Sigmoid colon (tissue), 7 donors: ENCODE data around the gene PRELID2. TPM values are rescaled to one million over a fixed set of nuclear protein-coding genes. Genes with fewer than 3 reads are reported as not detected.

Source experiments
- DNase-seq: peaks from one replicate; pipeline ENCODE4 v3.0.0-alpha.2; 2019
- H3K27ac ChIP-seq, 4 donors: fragments of 200-600 bp; sonication (generic); one replicate each; pipeline ENCODE4 v1.5.1; 2016 to 2019; ENCODE audit warnings: mild to moderate bottlenecking in 1 of 4
- H3K27me3 ChIP-seq, 3 donors: fragments of 200-600 bp; sonication (generic); one replicate each; pipeline ENCODE4 v1.5.1; 2019; ENCODE audit warnings: mild to moderate bottlenecking in 1 of 3
- H3K36me3 ChIP-seq, 4 donors: fragments of 200-600 bp; sonication (generic); one replicate each; pipeline ENCODE4 v1.5.1; 2016 to 2019
- H3K4me1 ChIP-seq, 4 donors: fragments of 200-600 bp; sonication (generic); one replicate each; pipeline ENCODE4 v1.5.1; 2017 to 2019
- H3K4me3 ChIP-seq, 4 donors: fragments of 200-600 bp; sonication (generic); one replicate each; pipeline ENCODE4 v1.5.1; 2017 to 2019; ENCODE audit warnings: mild to moderate bottlenecking in 2 of 4, moderate library complexity in 1 of 4
- H3K9me3 ChIP-seq, 4 donors: fragments of 200-600 bp in 3 of 4; sonication (generic) in 3 of 4; one replicate each; pipeline versions ENCODE4 v1.5.1 to v1.6.1; 2013 to 2019
- CTCF ChIP-seq, 4 experiments: fragments of 450-650 bp in 3 of 4; fragments of 200-600 bp in 1 of 4; IDR thresholded peaks; one replicate each; pipeline ENCODE4 v1.5.1; 2016 to 2019; ENCODE audit warnings: antibody characterized with exemption in 4 of 4, mild to moderate bottlenecking in 3 of 4, moderate library complexity in 2 of 4
- EP300 ChIP-seq, 4 donors: sonication (generic); formaldehyde crosslinking; IDR thresholded peaks; one replicate each; pipeline ENCODE4 v1.6.1; 2017; ENCODE audit warnings: antibody characterized with exemption in 4 of 4
- POLR2A ChIP-seq, 2 donors: fragments of 450-650 bp; IDR thresholded peaks; one replicate each; pipeline ENCODE4 v1.6.1; 2016; ENCODE audit warnings: antibody characterized with exemption in 2 of 2, mild to moderate bottlenecking in 2 of 2, moderate library complexity in 2 of 2
- POLR2AphosphoS5 ChIP-seq, 4 donors: sonication (generic); formaldehyde crosslinking; IDR thresholded peaks; one replicate each; pipeline ENCODE4 v1.6.1; 2017; ENCODE audit warnings: antibody characterized with exemption in 4 of 4
- WGBS, 2 donors: extraction: QIAGEN DNeasy Blood & Tissue Kit; methylation state at CpG; one replicate each; pipeline ENCODE4 v1.1.7; 2013; 5-methylcytosine and 5-hydroxymethylcytosine counted together
- intact Hi-C: fragments of 100-400 bp; cut with DNase I; formaldehyde crosslinking; loops from one replicate; pipeline ENCODE4 v1.15.1; 2023
- polyA plus RNA-seq, 3 donors: library from polyadenylated mRNA; stranded (reverse); fragments of 200-250 nt; gene quantifications; one replicate each; pipeline ENCODE4 v1.2.3, GENCODE V29; 2013
- total RNA-seq, 4 donors: library from RNA; depleted of rRNA; stranded (reverse); fragments of >200 nt; gene quantifications; one replicate each; pipeline ENCODE4 v1.1.0, GENCODE V29; 2016
- donor health status: healthy with polysubstance abuse.
- donor health status: Bipolar disorder and iron deficiency.
- donor health status: healthy.

Gene PRELID2
- total and polyA plus RNA-seq, 7 donors: 7.1 to 62.5 (median 19.9) TPM

GRCh38 chr5:145824040-145824439, 11.1 kb downstream of the PRELID2 start:
- DNase-seq: no peak
- no peak overlapping the region for H3K4me3 ChIP-seq
- no peaks in the 10 kb centered on the region for H3K36me3 ChIP-seq
- no peaks in the 10 kb centered on the region for H3K27me3 ChIP-seq
- no peaks in the 10 kb centered on the region for H3K9me3 ChIP-seq
- WGBS, 2 donors: 60 to 72% methylated on average over 4 of the region's 4 CpGs
- intact Hi-C loops: no loop called here
- H3K4me1 ChIP-seq: no peaks in the 10 kb centered on the region
- no peak overlapping the region for H3K27ac ChIP-seq
- TF ChIP-seq CTCF (IDR thresholded peaks at IDR 0.05) (no peak), EP300 (IDR thresholded peaks at IDR 0.05) (no peak), POLR2A (IDR thresholded peaks at IDR 0.05) (no peak), POLR2AphosphoS5 (IDR thresholded peaks at IDR 0.05) (no peak)

- H3K36me3 ChIP-seq: peaks cover 0 to 25% (median 2%) of the 10 kb centered on the region in 4 donors
- no peaks in the 10 kb centered on the region for H3K4me1 ChIP-seq
- DNase-seq: no peak
- H3K27me3 ChIP-seq: no peaks in the 10 kb centered on the region
- no peak overlapping the region for H3K4me3 ChIP-seq
- 47 to 83% methylated on average over 4 of the region's 4 CpGs for WGBS, 2 donors
- TF ChIP-seq POLR2A (IDR thresholded peaks at IDR 0.05): no peak
- no peak for TF ChIP-seq EP300 (IDR thresholded peaks at IDR 0.05)
- TF ChIP-seq CTCF (IDR thresholded peaks at IDR 0.05): no peak
- TF ChIP-seq POLR2AphosphoS5 (IDR thresholded peaks at IDR 0.05): no peak
- intact Hi-C loops: no loop called here
- no peak overlapping the region for H3K27ac ChIP-seq
- H3K9me3 ChIP-seq: no peaks in the 10 kb centered on the region
Measured at GRCh38 chr5:145818604-145819003, 16.5 kb downstream of the PRELID2 start.

- intact Hi-C loops: no loop called here
- no peak for DNase-seq
Measured at GRCh38 chr5:145812877-145813276, 22.3 kb downstream of the PRELID2 start.

GRCh38 chr5:145811834-145812625, 23.1 kb downstream of the PRELID2 start:
- no peaks in the 10 kb centered on the region for H3K9me3 ChIP-seq
- no peaks in the 10 kb centered on the region for H3K27me3 ChIP-seq
- TF ChIP-seq POLR2AphosphoS5 (IDR thresholded peaks at IDR 0.05) (no peak), EP300 (IDR thresholded peaks at IDR 0.05) (no peak), CTCF (IDR thresholded peaks at IDR 0.05) (no peak), POLR2A (IDR thresholded peaks at IDR 0.05) (no peak)
- no peak overlapping the region for H3K4me3 ChIP-seq
- WGBS, 2 donors: 68 to 84% methylated on average over 3 of the region's 3 CpGs
- intact Hi-C loops: no loop called here
- no peaks in the 10 kb centered on the region for H3K4me1 ChIP-seq
- no peak overlapping the region for H3K27ac ChIP-seq
- peaks cover 0 to 10% (median 2%) of the 10 kb centered on the region in 4 donors for H3K36me3 ChIP-seq
- no peak for DNase-seq

More at GRCh38 chr5:145812877-145813276, 22.3 kb downstream of the PRELID2 start:
- TF ChIP-seq CTCF (IDR thresholded peaks at IDR 0.05) (no peak), POLR2AphosphoS5 (IDR thresholded peaks at IDR 0.05) (no peak), POLR2A (IDR thresholded peaks at IDR 0.05) (no peak), EP300 (IDR thresholded peaks at IDR 0.05) (no peak)
- Histone ChIP-seq H3K9me3 (no peaks in the 10 kb centered on the region), H3K27me3 (no peaks in the 10 kb centered on the region), H3K36me3 (peaks cover 0 to 15% (median 2%) of the 10 kb centered on the region in 4 donors), H3K27ac (no peak overlapping the region), H3K4me1 (no peaks in the 10 kb centered on the region), H3K4me3 (no peak overlapping the region)
- WGBS, 2 donors: 89 to 97% methylated on average over 1 of the region's 1 CpG
